GM19397 (cell line): ENCODE data around the gene SLF2.

Source experiments
- ATAC-seq: cut with Tn5 transposase; IDR thresholded peaks from one replicate; pipeline ENCODE4 v1.9.1; 2021; ENCODE audit warnings: mild to moderate bottlenecking, moderate library complexity; ENCODE audit not compliant: unreplicated experiment

Gene SLF2

DNA sequence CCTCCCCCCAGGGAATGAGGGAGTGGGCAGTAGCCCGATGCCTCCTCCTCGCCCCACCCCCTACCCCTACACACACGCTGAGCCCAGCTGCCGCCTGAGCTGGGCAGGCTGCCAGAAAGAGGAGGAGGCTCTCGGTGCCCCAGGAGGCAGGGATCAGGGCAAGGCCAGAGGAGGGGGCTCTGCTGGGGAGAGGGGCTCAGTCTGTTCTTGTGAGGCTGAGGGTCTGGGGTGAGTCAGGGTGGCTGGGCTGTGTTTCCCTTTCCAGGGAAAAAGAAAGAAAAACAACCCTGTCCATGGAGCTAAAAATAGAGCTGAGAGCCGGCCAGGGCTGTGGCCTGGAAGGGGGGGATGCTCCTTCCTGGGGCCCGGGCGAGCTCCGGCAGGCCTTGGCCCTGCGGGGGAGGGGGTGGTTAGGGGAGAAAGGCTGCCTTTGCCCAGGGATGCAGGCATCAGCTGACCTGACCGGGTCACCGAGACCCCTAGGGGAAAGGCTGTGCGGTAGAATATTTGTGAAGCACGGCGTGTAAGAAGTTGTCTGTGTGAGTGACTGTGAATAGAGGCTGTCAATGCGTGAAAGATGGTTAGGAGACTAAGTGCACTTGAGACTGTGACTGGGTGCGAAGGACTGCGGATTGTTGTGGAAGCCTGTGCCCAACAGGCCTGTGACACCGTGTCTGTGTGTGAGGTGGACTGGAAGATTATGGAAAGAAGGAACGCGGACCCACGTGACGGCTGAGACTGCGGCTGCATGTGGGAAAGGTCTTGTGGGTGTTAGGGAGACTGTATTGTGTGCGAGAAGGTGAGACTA, 85.6 kb downstream of the SLF2 start:
- ATAC-seq: peak; percentile 29

DNA sequence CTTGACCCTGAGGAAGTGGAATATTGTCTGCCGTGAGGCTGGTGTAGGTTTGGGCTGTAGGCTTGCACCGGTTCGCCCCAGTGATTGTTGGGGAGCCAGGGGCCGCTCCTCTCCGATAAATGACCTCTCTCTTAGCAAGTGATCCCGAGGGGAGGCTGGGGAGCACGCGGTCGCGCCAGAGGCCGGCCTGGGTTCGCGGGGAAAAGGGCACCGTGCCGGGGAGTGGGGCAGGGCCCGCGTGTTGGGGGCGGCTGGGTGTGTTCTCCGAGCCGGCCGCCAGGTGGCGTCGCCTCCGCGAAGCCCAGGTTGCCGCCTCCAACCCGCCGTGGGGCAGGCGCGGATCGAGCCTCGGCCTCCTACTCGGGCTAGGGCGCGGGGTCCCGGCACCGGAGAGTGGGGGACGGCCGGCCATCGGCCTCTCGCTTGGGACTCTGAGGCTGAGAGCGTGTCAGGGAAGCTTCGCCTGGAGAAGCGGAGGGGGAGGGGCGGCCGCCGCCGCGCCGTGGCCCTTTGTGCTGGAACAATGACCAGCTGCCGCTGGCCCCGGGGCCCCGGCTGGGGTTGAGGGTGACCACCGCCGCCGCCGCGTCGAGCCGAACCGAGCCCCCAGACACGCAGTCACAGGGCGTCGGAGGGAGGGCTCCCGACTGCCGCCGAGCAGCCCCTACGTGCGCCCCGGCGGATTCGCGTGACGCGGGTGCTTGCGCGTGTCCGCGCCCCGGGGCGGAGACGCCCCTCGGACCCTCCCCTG, 86.4 kb downstream of the SLF2 start:
- ATAC-seq: peak; percentile 46

DNA sequence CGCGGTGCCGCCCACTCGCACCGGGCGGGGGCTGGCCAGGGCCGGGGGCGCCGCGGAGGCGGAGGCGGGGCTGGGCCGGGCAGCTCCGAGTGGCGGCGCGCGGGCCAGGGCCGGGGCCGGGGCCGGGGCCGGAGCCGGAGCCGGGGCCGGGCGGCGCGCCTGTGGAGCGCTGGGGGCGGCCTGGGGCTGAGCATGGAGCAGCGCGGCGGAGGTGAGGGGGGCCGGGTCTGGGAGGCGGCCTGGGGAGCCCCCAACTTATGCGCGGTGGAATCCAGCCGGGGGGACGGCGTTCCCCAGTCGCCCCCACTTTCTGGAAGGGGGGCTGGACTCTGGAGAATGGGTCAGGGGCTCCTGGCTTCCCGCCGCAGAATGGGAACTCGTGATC, 87.0 kb downstream of the SLF2 start, which contains the start of gene LZTS2:
Gene LZTS2, plus strand, starts transcription at position 67 of the 385 bp plus-strand sequence. CDS start 2,731 bp downstream, outside the sequence.
- ATAC-seq: no peak

DNA sequence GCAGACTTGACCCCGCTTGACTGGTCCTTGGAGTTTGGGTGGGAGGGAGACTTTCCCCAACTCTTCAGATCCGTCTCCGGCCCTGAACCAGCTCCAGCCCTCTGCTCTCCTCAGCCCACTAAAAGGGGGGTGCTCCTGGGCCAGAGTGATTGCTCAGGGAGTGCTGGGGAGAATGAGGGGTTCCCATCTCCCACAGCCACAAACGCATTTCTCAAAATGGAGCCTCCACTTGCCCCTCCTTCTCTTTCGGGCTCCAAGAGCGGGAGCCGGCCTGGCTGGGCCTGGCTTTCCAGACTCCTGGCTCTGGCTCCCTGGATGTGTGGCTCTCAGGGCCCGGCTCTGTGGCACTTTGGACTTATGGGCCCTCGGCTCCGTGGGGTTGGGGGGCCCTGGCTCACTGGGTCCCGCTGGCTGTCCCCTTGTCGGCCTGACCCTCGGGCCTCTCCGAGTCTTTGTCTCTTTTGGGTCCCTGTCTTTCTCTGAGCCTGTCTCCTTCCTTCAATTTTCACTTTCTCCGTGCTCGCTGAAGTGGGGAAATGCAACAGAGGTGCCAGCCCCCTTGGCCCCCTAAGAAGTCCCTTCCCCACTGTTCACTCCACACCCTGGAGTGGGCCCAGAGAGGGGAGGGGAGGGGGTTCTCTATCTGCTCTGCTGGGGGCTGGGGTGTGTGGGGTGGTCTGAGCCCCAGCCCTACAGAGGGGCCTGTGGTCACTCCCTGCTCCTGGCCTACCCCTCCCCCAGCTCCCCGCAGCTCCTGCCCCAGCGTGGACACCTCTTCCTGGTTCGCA, 87.6 kb downstream of the SLF2 start:
- ATAC-seq: no peak

DNA sequence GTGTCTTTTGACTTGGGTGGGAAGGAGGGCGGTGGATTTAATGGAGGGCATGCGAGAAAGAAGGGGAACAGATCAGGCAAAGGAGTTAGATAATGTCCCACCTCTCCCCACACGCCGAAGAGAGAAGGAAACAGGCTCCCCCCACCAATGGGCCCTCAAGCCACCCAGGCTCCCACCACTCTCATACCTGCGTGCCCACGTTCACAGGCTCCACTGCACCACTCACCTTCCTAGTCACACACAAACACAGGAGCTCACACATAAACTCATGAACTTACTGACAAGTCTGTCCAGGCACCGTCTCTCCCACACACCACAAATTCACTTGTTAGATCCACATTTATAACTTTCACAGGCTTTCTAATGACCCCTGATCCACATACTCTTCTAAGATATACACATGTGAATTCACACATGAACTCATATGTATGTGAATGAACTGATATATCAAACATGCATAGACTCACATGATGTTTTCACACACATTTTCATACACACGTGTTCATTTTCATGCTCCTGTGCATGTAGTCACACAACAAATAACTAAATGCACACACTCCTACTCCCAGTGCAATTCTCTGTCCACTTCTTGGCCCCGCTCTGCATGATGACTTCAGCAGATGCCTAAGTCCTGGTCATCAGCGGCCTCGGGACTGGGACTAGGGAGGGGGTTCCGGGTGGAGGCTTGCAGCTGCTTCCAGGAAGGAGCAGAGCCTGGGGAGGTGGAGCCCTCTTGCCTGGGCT, 88.3 kb downstream of the SLF2 start:
- no peak for ATAC-seq

DNA sequence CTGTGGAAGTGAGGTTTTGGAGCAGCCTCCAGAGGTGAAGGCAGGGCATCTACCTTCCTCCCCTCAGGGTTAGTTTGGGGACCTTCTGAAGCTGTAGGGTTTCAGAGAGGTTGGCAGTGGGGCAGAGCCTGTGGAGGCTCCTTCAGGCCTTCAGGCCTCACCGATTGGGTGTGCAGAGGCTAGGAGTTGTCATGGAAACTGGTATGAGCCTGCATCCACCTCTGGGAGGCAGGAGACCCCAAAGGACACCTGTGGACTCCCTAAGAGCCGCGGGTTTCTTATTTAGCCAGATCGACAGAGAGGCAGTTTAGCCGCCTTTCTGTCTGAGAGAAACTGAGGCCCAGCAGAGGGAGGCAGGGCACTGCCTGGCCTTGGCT, 88.9 kb downstream of the SLF2 start:
- ATAC-seq: no peak

DNA sequence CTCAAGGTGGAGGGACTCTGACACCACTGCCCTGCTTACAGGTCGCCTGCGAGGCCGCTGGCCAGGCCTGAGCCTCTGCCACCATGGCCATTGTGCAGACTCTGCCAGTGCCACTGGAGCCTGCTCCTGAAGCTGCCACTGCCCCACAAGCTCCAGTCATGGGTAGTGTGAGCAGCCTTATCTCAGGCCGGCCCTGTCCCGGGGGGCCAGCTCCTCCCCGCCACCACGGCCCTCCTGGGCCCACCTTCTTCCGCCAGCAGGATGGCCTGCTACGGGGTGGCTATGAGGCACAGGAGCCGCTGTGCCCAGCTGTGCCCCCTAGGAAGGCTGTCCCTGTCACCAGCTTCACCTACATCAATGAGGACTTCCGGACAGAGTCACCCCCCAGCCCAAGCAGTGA, 89.7 kb downstream of the SLF2 start:
- ATAC-seq: no peak

DNA sequence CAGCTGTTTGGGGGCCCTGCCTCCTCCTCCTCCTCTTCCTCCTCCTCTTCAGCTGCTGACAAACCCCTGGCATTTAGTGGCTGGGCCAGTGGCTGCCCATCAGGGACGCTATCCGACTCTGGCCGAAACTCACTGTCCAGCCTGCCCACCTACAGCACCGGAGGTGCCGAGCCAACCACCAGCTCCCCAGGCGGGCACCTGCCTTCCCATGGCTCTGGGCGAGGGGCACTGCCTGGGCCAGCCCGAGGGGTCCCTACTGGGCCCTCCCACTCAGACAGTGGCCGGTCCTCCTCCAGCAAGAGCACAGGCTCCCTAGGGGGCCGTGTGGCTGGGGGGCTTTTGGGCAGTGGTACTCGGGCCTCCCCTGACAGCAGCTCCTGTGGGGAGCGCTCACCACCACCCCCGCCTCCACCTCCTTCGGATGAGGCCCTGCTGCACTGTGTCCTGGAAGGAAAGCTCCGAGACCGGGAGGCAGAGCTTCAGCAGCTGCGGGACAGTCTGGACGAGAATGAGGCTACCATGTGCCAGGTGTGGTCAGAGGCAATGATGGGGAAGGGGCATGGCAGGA, 91.0 kb downstream of the SLF2 start:
- no peak for ATAC-seq

DNA sequence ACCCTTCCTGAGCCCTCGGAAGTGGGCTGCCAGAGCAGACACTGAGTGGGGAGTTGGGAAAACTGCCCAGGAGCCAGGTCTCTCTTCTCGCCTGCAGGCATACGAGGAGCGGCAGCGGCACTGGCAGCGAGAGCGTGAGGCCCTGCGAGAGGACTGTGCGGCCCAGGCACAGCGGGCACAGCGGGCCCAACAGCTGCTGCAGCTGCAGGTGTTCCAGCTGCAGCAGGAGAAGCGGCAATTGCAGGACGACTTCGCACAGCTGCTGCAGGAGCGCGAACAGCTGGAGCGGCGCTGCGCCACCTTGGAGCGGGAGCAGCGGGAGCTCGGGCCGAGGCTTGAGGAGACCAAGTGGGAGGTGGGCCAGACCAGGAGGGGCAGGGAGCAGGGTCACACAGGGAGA, 92.6 kb downstream of the SLF2 start:
- ATAC-seq: no peak

DNA sequence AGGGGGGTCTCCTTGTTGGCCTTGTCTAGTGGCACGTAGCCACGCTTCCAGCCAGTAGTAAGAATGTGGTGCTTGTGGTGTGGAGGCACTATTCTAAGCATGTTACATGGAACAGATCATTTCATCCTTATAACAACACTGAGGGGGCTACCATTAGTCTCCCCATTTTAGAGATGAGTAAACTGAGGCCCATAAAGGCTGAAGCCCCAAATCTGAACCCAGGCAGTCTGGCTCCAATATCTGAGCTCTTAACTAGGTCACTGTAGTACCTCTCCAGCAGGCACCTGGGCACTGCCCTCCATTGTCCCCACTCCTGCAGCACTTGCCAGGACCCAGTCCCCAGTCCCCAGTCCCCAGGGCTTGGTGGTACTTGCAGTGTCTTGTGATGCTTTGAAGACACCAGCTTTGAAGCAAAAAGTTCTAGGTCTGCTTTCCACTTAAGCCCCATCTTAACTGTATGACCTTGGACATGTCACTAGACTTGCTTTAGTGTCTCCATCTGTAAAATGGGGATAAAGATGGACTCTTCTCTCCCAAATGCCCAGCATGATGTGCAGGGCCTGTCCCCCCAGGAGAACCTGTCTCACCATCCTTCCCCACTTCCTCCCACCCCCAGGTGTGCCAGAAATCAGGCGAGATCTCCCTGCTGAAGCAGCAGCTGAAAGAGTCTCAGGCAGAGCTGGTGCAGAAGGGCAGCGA, 93.3 kb downstream of the SLF2 start:
- no peak for ATAC-seq

DNA sequence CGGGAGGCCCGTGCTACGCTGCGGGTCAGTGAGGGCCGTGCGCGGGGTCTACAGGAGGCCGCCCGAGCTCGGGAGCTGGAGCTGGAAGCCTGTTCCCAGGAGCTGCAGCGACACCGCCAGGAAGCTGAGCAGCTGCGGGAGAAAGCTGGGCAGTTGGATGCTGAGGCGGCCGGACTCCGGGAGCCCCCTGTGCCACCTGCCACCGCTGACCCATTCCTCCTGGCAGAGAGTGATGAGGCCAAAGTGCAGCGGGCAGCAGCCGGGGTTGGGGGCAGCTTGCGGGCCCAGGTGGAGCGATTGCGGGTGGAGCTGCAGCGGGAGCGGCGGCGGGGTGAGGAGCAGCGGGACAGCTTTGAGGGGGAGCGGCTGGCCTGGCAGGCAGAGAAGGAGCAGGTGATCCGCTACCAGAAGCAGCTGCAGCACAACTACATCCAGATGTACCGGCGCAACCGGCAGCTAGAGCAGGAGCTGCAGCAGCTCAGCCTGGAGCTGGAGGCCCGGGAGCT, 93.9 kb downstream of the SLF2 start:
- ATAC-seq: no peak

DNA sequence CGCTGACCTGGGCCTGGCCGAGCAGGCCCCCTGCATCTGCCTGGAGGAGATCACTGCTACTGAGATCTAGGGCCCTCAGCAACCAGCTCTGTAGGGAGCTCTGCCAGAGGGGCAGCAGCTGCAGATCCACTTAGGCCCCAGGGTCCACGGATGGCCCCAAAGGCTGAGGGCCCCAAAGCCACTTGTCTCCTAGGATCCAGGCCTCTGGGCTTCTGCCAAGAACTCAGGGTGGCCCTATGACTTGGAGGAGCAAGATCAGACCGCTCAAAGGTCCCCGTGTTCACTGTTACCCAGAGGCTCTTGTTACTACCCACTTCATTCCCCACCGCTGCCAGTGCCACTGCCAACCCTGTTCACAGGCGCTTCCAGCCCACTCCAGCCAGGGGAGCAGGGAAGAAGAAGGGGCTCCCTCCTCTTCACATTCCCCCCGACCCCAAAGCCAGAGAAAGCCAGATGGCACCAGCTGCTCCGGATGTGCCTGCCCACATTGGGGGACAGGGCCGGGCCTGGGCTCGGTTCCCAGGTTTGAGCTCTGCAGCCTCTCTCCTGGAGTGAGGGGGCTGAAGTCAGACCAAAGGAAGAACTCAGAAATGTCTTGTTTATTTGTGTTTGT, 94.4 kb downstream of the SLF2 start:
- no peak for ATAC-seq

DNA sequence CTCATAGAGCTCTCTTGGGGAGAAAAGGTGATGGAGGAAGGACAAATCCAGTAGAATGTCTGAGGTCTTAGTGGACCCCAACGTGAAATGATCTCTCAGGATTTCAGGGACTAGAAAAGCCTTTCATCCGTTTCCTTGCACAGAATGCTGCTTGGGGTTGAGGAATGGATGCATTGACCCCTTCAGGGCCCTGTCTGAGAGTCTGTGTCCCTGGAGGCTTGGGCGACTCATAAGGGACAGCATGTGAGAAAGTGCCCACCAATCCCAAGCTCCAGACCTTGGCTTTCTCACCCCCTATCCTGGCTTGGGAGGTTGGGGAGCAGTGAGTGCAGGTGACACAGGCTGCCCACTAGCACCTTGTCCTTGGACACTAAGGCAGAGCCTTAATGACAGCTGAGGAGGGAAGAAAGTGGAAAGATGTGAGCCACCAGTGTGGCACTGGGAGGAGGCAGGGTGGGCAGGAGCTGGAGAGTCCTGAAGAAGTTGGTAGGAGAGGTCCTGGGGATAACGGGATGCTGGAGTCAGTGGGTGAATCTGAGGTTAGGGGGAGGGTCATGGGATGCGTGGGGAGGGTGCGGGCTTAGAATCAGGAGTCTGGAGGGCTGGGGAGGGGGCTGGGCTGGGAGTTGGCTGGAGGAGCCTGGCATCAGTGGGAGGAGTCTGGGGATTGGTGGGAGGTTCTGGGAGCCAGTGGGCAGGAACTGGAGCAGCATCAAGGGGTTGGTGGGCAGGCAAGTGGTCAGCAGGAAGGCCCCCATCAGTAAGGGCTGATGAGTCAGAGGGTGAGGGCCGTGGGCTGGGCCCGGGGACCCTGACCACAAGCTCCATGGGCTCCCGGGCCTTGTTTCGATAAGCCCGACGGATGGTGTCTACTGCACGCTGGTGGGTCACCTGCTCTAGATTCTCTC, 95.4 kb downstream of the SLF2 start:
- ATAC-seq: no peak

DNA sequence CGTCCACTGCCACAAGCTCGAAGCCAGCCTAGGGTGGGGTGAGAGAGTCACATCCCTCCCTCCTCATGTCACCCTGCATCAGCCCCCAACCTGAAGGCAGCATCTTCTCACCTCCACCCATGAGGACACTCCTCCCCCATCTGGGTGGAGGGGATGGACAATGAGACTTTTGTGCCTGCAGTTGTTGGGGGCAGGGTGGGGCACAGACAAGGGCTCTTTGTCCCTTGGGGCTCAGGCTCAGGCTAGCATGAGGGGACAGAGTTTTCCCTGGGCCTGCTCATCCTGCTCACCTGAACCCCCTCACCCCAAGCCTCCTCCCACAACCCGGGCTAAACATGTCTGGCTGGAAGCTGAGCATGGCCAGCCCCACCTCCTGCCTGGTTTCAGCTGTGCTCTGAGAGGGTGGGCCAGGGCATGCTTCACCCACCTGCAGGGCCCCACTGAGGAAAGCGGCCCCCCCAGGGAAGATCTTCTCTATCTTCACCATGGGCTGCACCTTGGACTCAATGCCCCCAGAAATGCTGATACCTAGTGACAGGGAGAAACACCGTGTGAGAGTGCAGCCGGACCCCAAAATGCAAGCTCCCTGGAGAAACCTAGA, 96.2 kb downstream of the SLF2 start:
- ATAC-seq: no peak

DNA sequence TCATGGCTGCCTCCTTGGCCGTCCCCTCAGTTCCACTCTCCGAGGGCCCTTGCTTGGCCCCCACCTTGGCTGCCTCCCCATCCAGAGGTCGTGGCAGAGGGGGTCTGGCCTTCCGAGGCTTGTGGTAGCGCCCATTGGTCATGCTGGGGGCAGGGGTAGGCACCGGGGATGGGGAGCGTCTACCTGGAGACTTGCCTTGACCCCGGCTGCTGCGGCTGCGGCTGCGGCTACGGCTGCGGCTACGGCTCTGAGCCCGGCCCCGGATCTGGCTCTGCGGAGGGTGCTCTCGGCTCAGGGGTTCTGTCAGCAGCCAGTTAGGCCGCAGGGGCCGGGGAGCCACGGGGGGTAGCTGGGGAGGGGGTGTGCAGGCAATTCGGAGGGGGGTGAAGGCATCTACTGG, 97.6 kb downstream of the SLF2 start:
- ATAC-seq: no peak

DNA sequence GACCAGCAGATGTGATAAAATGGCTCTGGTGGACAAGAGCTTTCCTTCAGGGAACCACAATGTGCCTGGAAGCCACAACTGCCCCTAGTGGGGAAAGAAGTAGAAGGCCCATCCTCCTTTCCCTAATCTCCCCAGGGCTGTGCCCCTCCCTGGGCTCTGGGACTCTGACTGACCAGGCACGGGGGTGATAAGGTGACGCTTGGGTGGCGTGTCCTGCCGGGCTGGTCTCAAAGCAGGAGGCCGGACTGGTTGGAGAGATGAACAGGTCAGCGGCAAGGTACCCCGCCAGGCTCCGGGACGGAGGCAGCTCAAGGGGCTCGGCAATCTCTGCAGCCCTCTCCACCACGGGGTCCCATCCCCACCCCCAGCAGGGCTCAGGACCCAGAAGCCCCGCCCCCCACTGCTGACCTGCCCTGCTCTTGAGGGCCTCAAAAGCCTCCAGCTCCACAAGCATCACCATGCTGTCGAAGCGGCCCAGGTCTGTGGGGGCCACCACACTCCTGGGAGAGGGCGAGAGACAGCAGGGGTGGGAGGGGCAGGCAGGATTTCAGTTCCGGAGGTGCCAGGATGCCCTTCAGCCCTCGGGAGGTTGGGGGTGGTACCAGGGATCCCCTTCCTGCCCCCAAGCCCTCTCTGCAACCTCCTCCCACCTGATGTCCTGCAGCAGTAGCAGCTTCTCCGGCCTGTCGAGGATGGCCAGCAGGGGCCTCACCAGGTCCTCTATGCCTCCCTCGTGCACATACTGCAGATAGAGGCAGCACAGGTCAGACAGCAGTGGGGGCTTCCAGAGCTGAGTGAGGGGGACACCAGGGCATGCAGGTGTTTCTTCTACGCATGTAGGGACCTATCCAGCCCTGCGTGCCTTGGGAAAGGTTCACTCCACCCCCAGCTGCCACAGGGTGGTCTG, 99.0 kb downstream of the SLF2 start:
- no peak for ATAC-seq
